OCI-LY1 (cell line): ENCODE data around the gene PRKG1.

Experiments
- H2AFZ ChIP-seq: fragments of 200-600 bp; sonication (generic), shearing (Covaris generic); 2 replicates; pipeline ENCODE4 v1.6.0; 2014; ENCODE audit warnings: antibody characterized with exemption, mild to moderate bottlenecking, low read length
- H3F3A ChIP-seq: fragments of 200-600 bp; sonication (generic), shearing (Covaris generic); 2 replicates; pipeline ENCODE4 v1.6.0; 2014; ENCODE audit warnings: mild to moderate bottlenecking, antibody characterized with exemption, low read length, moderate library complexity; ENCODE audit not compliant: insufficient read depth
- H3K27ac ChIP-seq: fragments of 200-600 bp; sonication (generic); 2 replicates; pipeline ENCODE4 v1.5.1; 2014; ENCODE audit warnings: low read length, mixed run types, mild to moderate bottlenecking, low read depth; ENCODE audit not compliant: poor library complexity, severe bottlenecking
- H3K27me3 ChIP-seq: fragments of 200-600 bp; sonication (generic); 2 replicates; pipeline ENCODE4 v1.6.0; 2014; ENCODE audit warnings: antibody characterized with exemption, mild to moderate bottlenecking, low read length, moderate library complexity; ENCODE audit not compliant: insufficient read depth
- H3K36me3 ChIP-seq: fragments of 200-600 bp; sonication (generic); 2 replicates; pipeline ENCODE4 v1.6.1; 2014; ENCODE audit warnings: mild to moderate bottlenecking, antibody characterized with exemption, low read length, moderate library complexity, mixed read lengths; ENCODE audit not compliant: insufficient read depth
- H3K4me1 ChIP-seq: fragments of 200-600 bp; sonication (generic); 2 replicates; pipeline ENCODE4 v1.5.1; 2014; ENCODE audit warnings: mild to moderate bottlenecking, low read length, moderate library complexity; ENCODE audit not compliant: insufficient read depth, severe bottlenecking
- H3K4me2 ChIP-seq: fragments of 200-600 bp; sonication (generic), shearing (Covaris generic); 2 replicates; pipeline ENCODE4 v1.6.1; 2014; ENCODE audit warnings: low read length
- H3K4me3 ChIP-seq: fragments of 200-600 bp; sonication (generic); 2 replicates; pipeline ENCODE4 v1.5.1; 2014; ENCODE audit warnings: low read length, low read depth, mild to moderate bottlenecking, mixed read lengths; ENCODE audit not compliant: poor library complexity, severe bottlenecking
- H3K79me2 ChIP-seq: fragments of 200-600 bp; shearing (Covaris generic); 2 replicates; pipeline ENCODE4 v1.6.1; 2016; ENCODE audit warnings: mixed run types, low read length, mixed read lengths; ENCODE audit not compliant: insufficient read depth
- H3K9ac ChIP-seq: fragments of 200-600 bp; sonication (generic), shearing (Covaris generic); 2 replicates; pipeline ENCODE4 v1.6.1; 2014; ENCODE audit warnings: mild to moderate bottlenecking, low read length, mixed read lengths
- H3K9me2 ChIP-seq: fragments of 200-600 bp; sonication (generic), shearing (Covaris generic); 2 replicates; pipeline ENCODE4 v1.6.1; 2014; ENCODE audit warnings: low read depth, mild to moderate bottlenecking, low read length, mixed read lengths
- H3K9me3 ChIP-seq: fragments of 200-600 bp; shearing (Covaris generic); 2 replicates; pipeline ENCODE4 v1.6.1; 2014; ENCODE audit warnings: low read length, mixed read lengths
- H4K20me1 ChIP-seq: fragments of 200-600 bp; sonication (generic), shearing (Covaris generic); 2 replicates; pipeline ENCODE4 v1.6.0; 2016; ENCODE audit warnings: mild to moderate bottlenecking, low read length; ENCODE audit not compliant: insufficient read depth
- CTCF ChIP-seq: fragments of 200-600 bp; sonication (generic), shearing (Covaris generic); IDR thresholded peaks from 2 replicates; pipeline ENCODE4 v1.5.1; 2017; ENCODE audit warnings: mild to moderate bottlenecking, antibody characterized with exemption, low read length, moderate library complexity, mixed read lengths
- EZH2 ChIP-seq: fragments of 200-600 bp; sonication (generic), shearing (Covaris generic); IDR thresholded peaks from 2 replicates; pipeline ENCODE4 v1.8.0; 2017; ENCODE audit warnings: borderline replicate concordance, mixed run types, mild to moderate bottlenecking, antibody characterized with exemption, low read length, moderate library complexity, mixed read lengths

Gene PRKG1

GRCh38 chr10:51066231-51066630, 8.1 kb upstream of the PRKG1 start:
- Histone ChIP-seq H3K36me3 (no peaks in the 10 kb centered on the region), H3K4me1 (no peaks in the 10 kb centered on the region), H3K4me3 (no peak overlapping the region), H3K9me2 (no peaks in the 10 kb centered on the region), H3K9ac (no peak overlapping the region), H3K9me3 (no peaks in the 10 kb centered on the region), H3K27me3 (no peaks in the 10 kb centered on the region), H4K20me1 (no peaks in the 10 kb centered on the region), H3K27ac (no peak overlapping the region), H2AFZ (no peak overlapping the region), H3K4me2 (no peak overlapping the region), H3K79me2 (no peaks in the 10 kb centered on the region), H3F3A (no peaks in the 10 kb centered on the region)
- TF ChIP-seq CTCF (no peak), EZH2 (no peak)

DNA sequence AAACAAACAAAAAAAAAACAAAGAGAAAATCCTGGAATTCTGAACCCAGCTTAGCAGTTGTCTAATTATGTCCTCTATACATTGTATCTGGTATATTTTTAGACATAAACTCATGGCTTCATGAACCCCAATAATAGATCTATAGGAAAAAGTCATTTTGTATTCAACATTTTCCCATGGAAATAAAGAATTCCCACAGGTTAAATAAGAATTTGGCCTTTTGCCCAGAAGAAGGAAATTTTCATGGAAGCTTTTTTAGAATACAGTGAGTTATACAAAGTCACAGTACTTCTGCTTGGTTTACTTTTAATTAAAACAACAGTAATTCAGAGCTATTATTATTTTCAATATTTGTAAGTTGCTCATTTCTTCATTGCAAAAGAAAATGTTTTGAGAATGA, 2.1 kb upstream of the PRKG1 start:
- Histone ChIP-seq H3K9me2 (no peaks in the 10 kb centered on the region), H3K27me3 (no peaks in the 10 kb centered on the region), H3K36me3 (no peaks in the 10 kb centered on the region), H3K4me2 (no peak overlapping the region), H3F3A (no peaks in the 10 kb centered on the region), H3K9ac (no peak overlapping the region), H3K79me2 (no peaks in the 10 kb centered on the region), H3K9me3 (no peaks in the 10 kb centered on the region), H4K20me1 (no peaks in the 10 kb centered on the region), H3K27ac (no peak overlapping the region), H3K4me3 (no peak overlapping the region), H2AFZ (no peak overlapping the region), H3K4me1 (no peaks in the 10 kb centered on the region)
- no peak for TF ChIP-seq CTCF
- TF ChIP-seq EZH2: no peak

GRCh38 chr10:51072921-51073434, 1.3 kb upstream of the PRKG1 start:
- Histone ChIP-seq H3K27me3 (no peaks in the 10 kb centered on the region), H3K4me1 (no peaks in the 10 kb centered on the region), H3K9me3 (no peaks in the 10 kb centered on the region), H3F3A (no peaks in the 10 kb centered on the region), H3K9ac (no peak overlapping the region), H3K36me3 (no peaks in the 10 kb centered on the region), H2AFZ (no peak overlapping the region), H3K9me2 (no peaks in the 10 kb centered on the region), H3K4me3 (no peak overlapping the region), H4K20me1 (no peaks in the 10 kb centered on the region), H3K27ac (no peak overlapping the region), H3K4me2 (no peak overlapping the region), H3K79me2 (no peaks in the 10 kb centered on the region)
- TF ChIP-seq EZH2 (no peak), CTCF (no peak)
